Measurements from ENCODE around the gene SH2B3.

DNA sequence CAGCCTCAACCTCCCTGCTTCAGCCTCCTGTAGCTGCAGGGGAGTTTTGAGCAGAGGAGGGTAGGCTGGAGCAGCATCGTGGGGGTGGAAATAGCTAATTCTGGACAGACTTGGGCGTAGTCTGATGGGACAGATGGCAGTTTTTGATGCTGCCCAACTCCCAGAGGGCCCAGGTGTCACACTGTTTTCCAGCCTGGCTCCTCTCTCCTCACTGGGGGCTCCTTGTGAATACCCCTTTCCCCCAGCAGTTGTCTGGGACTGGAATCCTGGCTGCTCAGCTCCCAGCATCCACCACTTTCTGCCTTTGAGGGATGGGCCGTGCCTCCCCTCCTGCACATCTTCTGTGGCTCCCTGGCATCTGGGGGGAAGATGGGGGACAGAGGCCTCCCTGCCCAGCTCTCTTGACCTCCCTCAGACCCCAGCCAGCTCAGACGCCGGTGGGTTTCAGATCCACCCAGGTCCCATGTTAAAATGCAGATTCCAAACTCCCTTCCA is 34.0 kb downstream of the SH2B3 start:
- no peak for TF ChIP-seq POLR2A (IDR thresholded peaks at IDR 0.05)
- TF ChIP-seq, protein P1, sequence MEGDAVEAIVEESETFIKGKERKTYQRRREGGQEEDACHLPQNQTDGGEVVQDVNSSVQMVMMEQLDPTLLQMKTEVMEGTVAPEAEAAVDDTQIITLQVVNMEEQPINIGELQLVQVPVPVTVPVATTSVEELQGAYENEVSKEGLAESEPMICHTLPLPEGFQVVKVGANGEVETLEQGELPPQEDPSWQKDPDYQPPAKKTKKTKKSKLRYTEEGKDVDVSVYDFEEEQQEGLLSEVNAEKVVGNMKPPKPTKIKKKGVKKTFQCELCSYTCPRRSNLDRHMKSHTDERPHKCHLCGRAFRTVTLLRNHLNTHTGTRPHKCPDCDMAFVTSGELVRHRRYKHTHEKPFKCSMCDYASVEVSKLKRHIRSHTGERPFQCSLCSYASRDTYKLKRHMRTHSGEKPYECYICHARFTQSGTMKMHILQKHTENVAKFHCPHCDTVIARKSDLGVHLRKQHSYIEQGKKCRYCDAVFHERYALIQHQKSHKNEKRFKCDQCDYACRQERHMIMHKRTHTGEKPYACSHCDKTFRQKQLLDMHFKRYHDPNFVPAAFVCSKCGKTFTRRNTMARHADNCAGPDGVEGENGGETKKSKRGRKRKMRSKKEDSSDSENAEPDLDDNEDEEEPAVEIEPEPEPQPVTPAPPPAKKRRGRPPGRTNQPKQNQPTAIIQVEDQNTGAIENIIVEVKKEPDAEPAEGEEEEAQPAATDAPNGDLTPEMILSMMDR (IDR thresholded peaks at IDR 0.05) = no peak
